ENCODE results near the gene TIMM13. TPM values are rescaled to one million over a fixed set of nuclear protein-coding genes. Genes with fewer than 3 reads are reported as not detected.

TIMM13 gene
- total and polyA plus RNA-seq, 8 donors, result 37.7 to 71.8 (median 48.2) TPM

- Histone ChIP-seq H3K27ac (no peak overlapping the region), H3K4me3 (no peak overlapping the region), H3K27me3 (no peaks in the 10 kb centered on the region), H3K4me1 (no peaks in the 10 kb centered on the region), H3K9me3 (no peaks in the 10 kb centered on the region), H3K36me3 (no peaks in the 10 kb centered on the region)
- ATAC-seq, result no peak
- 83 to 89% methylated on average over 16 of the region's 16 CpGs for WGBS, 2 donors
- TF ChIP-seq, protein P1, sequence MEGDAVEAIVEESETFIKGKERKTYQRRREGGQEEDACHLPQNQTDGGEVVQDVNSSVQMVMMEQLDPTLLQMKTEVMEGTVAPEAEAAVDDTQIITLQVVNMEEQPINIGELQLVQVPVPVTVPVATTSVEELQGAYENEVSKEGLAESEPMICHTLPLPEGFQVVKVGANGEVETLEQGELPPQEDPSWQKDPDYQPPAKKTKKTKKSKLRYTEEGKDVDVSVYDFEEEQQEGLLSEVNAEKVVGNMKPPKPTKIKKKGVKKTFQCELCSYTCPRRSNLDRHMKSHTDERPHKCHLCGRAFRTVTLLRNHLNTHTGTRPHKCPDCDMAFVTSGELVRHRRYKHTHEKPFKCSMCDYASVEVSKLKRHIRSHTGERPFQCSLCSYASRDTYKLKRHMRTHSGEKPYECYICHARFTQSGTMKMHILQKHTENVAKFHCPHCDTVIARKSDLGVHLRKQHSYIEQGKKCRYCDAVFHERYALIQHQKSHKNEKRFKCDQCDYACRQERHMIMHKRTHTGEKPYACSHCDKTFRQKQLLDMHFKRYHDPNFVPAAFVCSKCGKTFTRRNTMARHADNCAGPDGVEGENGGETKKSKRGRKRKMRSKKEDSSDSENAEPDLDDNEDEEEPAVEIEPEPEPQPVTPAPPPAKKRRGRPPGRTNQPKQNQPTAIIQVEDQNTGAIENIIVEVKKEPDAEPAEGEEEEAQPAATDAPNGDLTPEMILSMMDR (IDR thresholded peaks at IDR 0.05), result no peak
- no peak for FAIRE-seq
- DNase-seq, result peak in 1 of 6 donors; percentile 61
- intact Hi-C loops (cut with DNase I), result no loop called here
Observed at GRCh38 chr19:2413629-2414028, 13.8 kb downstream of the TIMM13 start.

DNA sequence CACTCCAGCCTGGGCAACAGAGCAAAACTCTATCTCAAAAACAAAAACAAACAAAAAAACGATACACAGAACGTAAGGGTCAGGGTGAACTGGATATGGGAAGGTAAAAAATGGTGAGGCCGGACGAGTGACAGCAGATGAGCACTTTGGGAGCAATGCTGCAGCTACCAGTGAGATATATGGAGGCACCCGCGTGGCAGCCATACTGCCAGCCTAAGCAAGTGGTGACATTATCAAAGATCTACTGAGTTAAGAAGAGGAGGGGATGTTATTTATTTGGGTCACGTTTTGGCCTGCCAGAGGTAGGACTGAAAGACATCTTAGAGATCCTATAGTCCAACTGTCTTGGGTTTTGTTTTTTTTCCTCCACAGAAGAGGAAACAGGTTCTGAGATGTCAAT, 14.2 kb downstream of the TIMM13 start:
- H3K4me1 ChIP-seq, result no peaks in the 10 kb centered on the region
- no peak for ATAC-seq
- no peak overlapping the region for H3K4me3 ChIP-seq
- TF ChIP-seq, protein P1 (IDR thresholded peaks at IDR 0.05), result no peak
- intact Hi-C loops (cut with DNase I), result no loop called here
- no peak for FAIRE-seq
- WGBS, 2 donors, result 57 to 72% methylated on average over 7 of the region's 7 CpGs
- no peaks in the 10 kb centered on the region for H3K9me3 ChIP-seq
- H3K27me3 ChIP-seq, result no peaks in the 10 kb centered on the region
- H3K36me3 ChIP-seq, result no peaks in the 10 kb centered on the region
- no peak overlapping the region for H3K27ac ChIP-seq
- DNase-seq, result no peak

DNA sequence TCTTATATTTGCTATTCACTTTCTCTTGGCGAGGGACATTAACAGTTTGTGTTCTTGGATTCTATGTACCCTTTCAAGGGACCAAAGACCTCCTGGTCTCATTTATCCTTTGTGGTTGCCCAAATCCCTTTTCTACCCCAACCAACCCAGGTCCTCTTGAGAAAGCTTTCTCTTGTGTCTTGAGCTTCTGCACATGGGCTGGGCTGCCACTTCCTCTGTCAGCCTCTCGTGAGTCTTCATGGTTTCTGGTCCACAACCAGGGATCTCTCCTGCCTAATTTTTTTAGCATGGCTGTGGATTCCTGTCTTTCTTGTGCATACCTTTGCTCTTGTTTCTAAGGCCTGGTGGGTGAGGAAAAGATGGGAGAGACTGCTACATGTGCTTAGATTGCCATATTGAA, 14.9 kb downstream of the TIMM13 start:
- TF ChIP-seq, protein P1 (IDR thresholded peaks at IDR 0.05), result no peak
- FAIRE-seq, result no peak
- H3K9me3 ChIP-seq, result no peaks in the 10 kb centered on the region
- no peaks in the 10 kb centered on the region for H3K27me3 ChIP-seq
- DNase-seq, result no peak
- WGBS, 2 donors, result 60 to 66% methylated on average over 2 of the region's 2 CpGs
- H3K4me3 ChIP-seq, result no peak overlapping the region
- no peak for ATAC-seq
- no peak overlapping the region for H3K27ac ChIP-seq
- no peaks in the 10 kb centered on the region for H3K4me1 ChIP-seq
- intact Hi-C loops (cut with DNase I), result no loop called here
- H3K36me3 ChIP-seq, result no peaks in the 10 kb centered on the region

DNA sequence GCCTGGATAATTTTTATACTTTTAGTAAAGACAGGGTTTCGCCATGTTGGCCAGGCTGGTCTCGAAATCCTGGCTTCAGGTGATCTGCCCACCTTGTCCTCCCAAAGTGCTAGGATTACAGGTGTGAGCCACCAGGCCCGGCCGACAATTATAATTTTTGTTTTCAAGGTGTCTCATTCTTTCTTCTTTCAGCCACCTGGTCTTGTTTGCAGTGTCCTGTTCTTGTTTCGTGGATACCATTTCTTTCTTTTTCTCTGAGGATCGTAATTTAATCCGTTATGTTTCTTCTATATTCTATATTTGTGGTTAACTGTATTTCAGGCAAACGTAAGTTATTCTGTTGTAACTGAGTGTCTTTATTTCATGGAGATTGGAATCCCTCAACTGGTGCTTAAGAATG, 15.7 kb downstream of the TIMM13 start:
- no peak for ATAC-seq
- Histone ChIP-seq H3K27ac (no peak overlapping the region), H3K27me3 (no peaks in the 10 kb centered on the region), H3K36me3 (no peaks in the 10 kb centered on the region), H3K4me1 (no peaks in the 10 kb centered on the region), H3K4me3 (no peak overlapping the region), H3K9me3 (no peaks in the 10 kb centered on the region)
- intact Hi-C loops (cut with DNase I), result no loop called here
- 86 to 88% methylated on average over 8 of the region's 8 CpGs for WGBS, 2 donors
- no peak for FAIRE-seq
- DNase-seq, result no peak
- TF ChIP-seq, protein P1 (IDR thresholded peaks at IDR 0.05), result no peak

DNA sequence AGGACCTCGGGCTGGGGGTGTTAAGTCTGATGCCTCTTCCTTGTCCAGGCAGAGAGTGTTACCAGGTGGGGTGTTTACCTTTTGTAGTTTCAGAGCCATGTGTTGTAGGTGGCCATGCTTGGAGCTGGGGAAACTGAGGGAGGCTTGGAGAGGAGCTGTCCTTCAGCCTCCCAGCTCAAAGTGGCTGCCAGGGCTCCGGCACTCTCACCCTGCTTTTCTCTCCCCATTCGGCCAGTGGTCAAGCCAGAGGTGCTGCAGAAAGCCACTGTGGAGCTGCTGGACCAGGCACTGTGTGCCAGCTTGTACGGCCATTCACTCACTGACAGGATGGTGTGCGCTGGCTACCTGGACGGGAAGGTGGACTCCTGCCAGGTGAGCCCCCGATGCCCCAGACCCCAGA, 17.4 kb downstream of the TIMM13 start:
- TF ChIP-seq, protein P1 (IDR thresholded peaks at IDR 0.05), result no peak
- DNase-seq, result peak in 1 of 6 donors; percentile 34
- Histone ChIP-seq H3K9me3 (no peaks in the 10 kb centered on the region), H3K27me3 (no peaks in the 10 kb centered on the region), H3K36me3 (no peaks in the 10 kb centered on the region), H3K4me3 (no peak overlapping the region), H3K4me1 (no peaks in the 10 kb centered on the region), H3K27ac (no peak overlapping the region)
- intact Hi-C loops (cut with DNase I), result no loop called here
- no peak for ATAC-seq
- FAIRE-seq, result no peak
- 88 to 95% methylated on average over 7 of the region's 7 CpGs for WGBS, 2 donors

All from pancreas (tissue), 10 donors.